HG03354 (cell line): ENCODE measurements around the gene HDAC4.

Source experiments
- ATAC-seq: cut with Tn5 transposase; IDR thresholded peaks from one replicate; pipeline ENCODE4 v1.9.1; 2021; ENCODE audit warnings: mild to moderate bottlenecking; ENCODE audit not compliant: unreplicated experiment, poor library complexity, severe bottlenecking

The HDAC4 gene

DNA sequence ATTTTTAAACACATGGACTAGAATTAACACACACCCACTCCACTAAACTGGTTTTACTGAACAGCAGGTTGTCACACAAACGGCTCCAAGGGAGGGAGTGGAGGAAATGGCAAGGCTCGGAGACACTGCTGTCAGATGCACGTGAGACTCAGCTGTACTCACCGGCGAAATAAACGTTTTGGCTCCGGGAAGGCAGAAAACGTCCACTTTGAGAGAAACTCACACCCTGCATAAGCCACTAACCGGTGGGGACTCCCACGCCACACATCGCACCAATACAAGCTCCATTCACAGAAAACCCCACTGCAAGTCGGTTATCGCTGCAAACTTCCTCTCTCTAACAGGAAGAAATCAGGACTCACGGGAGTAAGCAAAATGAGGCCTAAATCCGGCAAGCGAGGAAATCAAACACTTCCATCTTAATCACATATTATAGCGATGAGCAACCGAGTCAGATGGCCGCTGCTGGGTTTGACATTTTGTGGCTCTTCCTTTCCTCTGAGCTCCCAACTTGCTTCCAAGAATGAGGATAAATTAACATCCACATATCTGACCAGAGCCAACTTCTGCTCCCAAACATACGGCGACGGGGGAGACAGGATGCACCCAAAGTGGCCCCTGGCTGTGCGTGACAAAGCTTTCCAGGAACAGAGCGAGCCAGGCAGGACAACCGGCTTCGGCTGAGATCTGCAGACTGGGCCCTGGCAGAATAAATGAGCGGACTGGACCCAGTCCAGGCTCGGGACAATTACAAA is 63.5 kb downstream of the HDAC4 start:
- ATAC-seq, result no peak

DNA sequence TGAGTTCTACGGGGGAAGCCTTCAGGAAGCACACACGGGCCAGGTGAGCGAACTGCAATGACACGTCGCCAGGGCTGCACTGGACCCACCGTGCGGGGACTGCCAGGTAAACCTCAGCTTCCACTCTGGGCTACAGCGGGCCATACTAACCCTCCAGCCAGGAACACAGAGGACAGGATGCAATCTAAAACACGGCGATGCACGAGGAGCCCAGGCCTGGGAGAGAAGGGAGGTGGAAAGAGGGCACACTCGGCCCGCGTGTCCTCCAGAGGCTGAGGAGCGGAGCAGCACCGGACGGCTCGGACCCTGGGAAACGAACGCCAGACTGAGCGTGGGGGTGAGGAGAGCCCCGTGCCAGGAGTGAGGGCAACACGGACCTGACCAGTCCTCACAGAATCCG is 69.3 kb downstream of the HDAC4 start:
- no peak for ATAC-seq

DNA sequence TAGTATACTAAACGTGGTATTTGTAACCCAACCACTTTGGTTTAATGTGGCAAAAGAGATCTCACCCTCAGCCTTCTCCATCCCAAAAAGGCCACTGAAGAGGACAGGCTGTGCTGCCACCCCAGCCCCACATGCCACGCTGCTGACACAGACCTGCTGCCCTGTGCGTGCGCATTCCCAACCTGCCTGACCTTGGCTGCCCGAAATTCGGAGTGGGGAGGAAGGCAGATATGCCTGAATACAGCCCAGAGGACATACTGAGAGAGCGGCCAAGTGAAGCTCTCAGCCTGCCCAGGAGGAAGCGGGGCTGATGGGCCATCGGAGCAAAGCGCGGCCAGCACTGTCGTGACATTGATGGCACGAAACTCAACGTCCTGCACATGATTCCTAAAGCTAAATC is 70.0 kb downstream of the HDAC4 start:
- no peak for ATAC-seq

DNA sequence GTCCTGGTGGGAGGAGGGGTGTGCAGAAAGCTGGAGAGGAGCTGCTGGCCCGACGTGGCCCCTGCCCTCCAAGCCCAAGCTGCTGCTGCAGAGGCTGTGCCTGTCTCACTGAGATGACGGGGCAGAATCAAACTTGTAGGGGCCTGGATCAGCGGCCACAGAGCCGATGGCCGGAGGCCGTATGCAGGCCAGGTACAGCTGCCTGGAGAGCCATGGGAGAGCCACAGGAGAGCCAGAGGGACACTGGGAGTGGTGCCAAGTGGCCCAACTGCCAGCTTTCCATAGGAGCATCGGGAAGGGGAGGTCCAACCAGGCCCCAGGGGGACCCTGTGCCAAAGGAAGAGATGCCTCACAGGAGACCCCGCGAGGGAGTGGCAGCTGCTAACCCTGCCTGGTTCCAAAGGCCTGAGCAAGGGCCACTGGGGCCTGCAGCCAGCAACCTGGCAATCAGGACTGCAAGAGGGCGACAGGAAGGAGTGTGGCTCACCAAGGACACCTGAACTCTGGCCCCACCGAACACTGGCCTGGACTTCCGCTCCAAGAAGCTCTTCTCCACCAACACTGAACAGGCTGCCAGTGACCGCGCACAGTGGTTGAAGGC is 70.7 kb downstream of the HDAC4 start:
- no peak for ATAC-seq

DNA sequence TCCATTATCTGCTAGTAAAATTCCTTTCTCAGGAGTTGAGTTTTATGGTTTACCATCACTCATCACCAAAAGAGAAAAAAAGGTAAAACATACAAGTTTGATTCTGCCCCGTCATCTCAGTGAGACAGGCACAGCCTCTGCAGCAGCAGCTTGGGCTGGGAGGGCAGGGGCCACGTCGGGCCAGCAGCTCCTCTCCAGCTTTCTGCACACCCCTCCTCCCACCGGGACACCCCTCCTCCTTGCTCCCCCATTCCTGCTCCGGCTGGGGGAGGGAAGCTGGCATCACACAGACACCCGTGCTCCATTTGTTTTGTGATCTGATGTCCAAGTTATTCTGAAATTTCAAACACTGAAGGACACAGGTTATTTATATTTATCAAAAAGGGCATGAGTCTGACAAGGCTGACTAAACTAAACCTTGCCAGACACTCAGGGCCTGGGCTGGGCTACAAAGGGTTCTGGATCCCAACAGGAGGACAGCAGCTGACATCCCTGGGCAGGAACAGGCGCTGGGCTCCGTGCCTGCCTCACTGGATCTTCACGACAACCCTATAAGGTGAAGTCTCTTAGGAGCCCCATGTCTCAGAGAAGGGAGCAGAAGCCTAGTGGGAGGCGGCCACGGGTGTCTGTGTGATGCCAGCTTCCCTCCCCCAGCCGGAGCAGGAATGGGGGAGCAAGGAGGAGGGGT is 71.4 kb downstream of the HDAC4 start:
- ATAC-seq, result no peak

DNA sequence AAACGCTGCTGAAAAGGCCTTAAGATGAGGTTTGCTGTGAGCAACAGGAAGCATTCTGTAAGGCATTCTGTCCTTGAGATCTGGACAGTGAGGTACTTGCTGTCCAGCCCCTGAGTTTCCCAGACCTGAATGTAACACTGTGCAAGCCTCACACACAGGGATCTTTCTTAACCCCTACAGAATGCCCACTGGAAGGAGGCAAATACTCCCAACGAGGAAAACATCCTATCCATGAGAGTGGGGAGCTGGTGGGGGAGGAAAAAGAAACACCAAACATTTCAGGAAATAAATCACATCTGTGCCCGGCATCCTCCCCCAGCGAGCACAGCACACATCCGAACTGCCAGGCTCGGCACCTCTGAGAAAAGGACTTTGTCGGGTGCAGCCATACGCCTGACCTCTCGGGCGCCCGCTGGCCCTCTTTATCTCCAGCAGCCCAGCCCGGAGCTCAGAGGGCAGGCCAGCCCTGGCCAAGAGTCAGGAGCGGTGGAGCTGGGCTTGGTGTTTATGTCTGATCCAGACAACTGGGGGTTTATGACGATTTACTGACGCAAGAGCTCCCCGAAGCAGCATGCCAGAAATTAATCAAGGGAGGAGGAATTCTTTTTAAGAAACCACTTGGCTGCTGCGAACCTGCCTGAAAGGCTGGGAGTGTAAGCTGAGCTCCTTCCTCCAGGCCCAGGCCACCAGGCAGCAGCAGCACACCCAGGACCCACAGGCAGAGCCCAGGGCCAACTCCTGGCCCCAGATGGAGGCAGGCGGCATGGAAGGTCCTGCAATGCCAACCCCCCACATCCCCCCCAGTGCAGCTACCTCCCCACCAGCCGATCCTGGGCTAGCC is 72.2 kb downstream of the HDAC4 start:
- no peak for ATAC-seq

DNA sequence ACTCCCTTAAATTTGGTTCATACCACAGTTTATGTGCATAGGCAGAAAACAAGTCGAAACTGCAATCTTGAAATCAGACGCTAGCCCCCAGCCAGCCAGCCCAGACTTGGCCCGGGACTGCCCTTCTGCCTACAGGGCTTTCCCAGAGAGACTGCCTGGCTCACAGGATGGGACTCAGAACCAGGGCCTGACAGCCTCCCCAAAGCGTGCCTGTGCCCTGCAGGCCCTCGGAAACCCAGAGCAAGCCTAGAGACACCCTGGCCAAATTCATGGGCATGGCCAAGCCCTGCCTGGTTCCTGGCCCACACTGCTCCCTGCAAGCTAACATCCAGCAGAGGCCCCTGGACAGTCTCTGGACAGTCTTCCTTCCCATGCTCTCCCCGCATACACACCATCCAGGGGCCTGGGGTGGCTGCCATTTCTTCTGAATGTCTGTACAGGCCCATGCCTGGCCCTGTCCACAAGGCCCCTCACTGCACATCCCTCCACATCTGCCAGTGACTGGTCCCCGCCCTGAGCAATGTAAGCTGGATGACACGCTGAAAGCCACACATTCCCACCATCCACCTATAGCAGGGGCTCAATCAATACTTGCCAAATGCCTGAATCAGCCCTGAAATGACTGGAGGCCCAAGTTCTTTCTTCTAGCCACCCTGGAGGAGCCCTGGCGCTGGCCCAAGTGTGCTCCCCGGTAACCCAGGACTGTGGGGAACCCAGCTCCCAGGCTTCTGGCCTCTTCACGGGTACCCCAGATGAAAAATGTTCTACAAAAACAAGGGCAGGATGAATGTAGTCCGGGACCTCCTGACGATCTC is 73.1 kb downstream of the HDAC4 start:
- peak; percentile 59 for ATAC-seq

DNA sequence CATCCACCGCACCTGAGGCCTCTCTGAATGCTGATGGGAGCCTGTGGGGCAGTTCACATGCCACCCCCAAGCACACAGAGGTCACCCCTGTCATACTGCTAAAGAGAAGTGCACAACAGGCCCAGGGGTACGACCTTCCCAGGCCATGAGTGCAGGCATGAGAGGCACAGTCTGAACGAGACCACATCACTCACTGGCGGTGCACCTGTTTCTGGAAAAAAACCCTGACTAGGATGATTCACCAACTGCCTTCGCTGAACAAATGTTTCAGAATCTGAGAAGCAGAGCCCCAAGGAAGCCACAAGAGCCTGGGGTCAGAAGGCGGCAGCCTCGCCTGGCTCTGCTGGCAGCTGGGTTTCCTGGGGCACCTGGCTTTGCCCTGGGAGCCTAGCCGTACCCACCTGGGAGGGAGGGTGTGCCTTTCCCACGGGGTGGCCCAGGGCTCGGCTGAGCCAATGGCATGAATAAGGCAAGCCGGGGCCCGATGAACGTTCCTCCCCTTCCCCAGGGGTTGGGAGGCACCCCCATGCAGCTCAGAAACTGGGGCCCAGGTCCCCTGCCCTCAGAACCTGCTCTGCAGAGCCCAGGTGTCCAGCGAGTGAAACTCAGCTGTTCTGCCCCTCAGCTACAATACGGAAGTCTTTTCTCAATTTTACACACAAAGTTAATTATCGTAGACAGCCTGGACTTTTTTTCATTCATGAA is 73.8 kb downstream of the HDAC4 start:
- peak; percentile 73 for ATAC-seq

DNA sequence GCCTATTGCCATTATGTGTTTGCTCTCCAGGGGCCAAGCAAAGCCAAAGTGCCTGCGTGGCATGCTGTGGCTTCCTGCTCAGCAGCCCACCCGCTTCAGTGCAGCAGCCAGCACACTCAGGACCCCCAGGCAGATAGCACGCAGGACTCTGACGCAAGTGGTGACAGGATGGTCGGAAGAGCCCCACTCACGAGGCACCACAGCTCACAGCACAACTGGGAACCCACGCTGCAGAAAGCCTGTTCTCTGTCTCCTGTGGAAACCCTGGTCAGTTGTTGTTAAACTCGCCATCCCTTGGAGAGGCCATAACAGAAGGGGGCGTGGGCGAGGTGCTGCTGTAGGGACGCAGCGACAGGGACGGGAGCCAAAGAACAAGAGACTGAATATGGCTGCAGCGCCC is 76.4 kb downstream of the HDAC4 start:
- ATAC-seq, result no peak

DNA sequence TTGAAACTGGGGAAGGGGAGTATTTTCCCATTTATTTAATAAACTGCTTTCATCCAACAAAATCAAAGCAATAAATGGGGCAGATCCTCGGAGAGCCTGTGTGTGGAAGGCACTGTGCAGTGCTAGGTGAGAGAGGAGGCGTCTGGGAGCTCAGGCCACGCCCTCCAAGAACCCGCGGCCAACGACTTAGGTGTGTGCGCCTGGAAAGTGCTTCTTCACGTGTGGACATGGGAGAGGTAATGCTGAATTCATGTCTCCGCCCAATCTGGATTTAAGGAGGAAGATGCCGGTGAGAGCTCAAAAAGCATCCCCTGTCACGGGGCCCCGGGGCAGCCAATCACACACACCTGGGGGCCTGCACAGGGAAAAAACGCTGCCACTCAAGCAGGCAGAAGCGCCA is 77.4 kb downstream of the HDAC4 start:
- no peak for ATAC-seq

DNA sequence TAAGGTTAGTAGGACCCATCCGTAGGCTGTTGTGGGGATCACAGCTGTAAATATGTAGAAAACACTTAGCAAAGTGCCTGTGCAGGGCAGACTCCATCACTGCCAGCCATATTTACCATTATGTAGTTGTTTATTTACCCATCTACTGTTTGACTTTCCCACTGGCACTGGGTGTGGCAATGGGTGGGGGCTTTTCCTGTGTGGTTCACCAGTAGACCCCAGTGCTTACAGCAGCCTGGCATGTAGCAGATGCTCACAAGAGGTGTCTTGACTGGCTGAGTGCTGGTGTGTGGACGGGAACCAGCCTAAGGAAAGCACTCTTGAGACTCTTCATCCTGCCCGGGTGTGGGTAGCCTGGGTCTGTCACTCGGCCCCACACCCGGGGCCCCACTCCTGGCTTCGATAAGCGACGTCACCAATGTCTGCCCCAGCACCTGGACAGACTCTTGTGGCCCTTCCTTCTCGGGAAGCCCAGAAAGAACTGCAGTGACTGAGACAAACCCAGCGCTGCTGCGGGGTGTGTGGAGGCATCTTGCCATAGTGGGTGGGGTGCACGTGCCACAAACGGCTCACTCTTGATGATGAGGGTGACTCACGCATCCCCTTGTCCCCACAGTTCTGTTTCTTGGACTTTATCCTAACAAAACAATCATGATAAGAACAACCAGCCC is 78.3 kb downstream of the HDAC4 start:
- ATAC-seq, result no peak

DNA sequence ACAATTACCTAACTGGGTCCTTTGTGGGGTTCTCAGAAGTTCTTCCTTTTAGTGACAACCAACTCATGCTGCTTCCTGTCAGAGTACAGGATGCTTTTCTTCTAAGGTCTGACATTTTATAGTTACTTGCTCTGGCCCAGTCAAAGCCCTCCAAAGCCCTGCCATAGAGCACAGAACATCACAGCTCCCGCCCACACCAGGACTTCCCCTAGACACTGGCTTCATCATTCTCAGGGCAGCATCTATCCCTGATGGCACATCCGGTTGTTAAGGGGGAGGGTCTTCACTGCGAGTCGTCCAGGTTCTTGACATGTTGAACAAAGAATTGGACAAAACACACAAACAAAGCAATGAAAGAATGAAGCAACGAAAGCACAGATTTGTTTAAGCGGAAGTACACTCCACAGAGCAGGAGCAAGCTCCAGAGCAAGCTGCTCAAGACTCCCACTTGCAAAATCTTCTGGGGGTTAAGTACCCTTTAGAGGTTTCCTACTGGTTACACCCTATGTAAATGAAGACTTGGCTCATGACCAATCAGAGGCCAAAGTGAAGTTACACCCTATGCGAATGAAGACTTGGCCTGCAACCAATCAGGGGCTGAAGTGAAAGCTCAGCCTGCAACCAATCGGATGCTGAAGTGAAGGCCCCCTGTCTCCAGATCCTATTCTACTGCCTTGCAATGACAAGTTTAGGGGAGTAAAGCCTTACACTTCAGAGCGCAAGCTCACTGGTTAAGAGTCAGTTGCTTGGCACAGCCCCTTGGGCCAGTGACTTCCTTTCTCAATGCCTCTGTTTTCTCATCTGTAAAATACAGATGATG is 79.0 kb downstream of the HDAC4 start:
- no peak for ATAC-seq

DNA sequence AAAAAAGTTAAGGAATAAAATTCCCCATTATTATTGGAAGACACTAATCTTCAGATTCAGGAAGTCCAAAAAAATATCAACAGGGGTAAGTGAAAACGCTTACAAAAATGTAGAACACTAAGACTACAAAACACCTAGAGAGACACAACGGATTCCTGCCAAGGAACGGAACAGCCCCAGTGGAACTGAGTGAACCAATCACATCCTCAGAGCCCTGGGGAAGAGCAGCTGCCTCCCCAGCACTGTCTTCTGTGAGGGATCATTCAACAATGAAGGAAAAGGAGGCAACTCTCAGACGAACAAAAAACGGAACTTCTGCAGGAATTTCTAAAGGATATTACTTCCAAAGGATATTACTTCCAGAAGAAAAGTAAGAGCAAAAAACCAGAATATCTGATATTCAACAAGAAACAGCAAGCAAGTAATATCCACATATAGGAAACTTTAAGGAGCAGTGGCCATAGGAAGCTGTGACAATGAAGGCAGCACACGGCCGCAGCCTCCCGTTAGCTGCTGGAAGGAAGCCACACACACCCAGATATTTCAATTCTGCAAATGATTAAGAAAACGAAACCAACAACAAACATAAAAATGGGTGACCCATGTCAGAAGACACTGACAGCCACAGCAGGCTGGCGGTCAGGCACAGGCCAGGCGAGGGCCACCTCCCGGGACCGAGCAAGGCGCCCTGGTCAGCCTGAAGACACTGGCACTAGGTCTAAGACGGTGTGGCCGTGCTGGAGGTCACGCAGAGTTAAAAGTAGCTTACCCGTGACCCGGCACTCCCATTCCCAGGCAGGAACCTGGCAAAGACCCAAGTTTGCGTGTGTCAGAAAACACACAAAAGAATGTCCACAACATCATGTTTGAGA is 81.8 kb downstream of the HDAC4 start:
- ATAC-seq, result peak; percentile 68

DNA sequence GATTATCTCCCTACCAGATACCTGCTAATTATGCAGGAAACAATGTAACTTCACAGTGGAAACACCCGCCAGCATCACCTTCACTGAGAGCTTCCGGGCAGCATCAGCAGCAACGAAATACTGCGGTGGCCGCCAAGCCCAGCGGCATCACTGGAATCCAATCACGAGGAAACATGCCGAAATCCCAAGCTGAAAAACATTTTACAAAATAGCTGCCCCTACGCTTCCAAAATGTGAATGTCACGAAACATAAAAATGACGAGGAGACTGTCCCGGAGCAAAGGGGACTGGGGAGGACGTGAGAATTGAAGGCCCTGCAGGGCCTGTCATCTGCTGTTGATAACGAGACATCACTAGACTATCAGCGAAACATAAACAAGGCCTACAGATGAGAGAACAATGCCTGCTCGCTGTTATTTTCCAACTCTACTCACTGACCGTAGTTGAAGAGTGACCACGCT is 82.6 kb downstream of the HDAC4 start:
- no peak for ATAC-seq

DNA sequence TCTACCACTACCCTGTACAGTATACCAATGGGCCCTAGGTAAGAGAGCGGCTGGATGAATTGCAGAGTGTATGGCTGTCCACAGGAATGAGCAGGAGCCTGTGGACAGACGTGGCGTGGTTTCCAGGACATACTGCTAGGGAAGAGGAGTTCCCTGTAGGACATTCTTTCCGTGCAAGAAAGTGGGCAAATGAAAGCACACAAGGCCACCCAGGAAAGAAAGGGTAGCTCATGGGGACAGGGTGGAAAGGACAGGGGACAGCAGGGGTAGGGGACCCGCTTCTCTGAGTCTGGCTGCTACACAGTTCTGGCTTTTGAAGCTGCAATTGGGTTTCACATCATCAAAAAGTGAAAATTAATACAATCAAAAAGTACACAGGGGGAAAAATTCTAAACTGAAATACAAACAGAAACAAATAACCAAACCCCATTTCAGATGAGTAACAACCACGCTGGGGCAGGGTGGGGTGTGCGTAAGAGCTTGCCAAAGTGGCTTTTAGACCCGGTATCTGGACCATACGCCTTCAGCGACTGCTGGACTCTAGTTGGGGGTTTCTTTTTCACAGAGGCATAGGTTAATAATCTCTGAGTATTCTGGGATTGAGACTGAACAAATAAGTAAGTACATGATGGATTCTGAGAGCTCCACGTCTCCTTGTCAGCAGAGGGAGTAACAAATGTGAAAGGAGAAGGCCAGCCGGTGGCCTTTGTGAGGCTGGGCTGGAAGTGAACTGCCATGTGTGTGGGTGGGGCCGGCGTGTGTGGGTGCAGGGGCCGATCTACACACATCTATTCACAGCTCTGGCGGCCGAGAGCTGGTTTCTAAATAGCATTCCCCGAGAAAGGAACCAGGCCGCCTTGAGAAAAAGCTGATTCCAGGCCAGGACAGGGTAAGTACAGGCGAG is 84.0 kb downstream of the HDAC4 start:
- no peak for ATAC-seq

DNA sequence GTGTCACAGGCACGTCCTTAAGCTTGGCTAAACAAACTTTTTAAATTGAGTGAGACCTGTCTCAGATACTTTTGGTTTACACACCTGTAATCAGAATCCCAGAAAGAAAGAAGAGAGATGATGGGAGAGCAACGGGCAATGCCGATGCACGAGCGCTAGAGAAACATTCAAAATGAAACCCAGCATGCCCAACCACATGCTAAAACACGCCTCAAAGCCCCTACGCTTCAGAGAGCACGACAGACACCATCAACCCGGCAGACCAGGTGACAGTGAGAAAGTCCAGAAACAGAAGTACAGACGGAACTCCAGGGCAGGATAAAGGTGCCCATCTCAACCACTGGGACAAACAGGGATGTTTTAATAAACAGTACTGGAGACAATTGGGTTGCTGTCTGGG is 85.5 kb downstream of the HDAC4 start:
- peak; percentile 56 for ATAC-seq
